ENCODE data around the gene TMED8. TPM values are rescaled to one million over a fixed set of nuclear protein-coding genes. Genes with fewer than 3 reads are reported as not detected.

The TMED8 gene
- total RNA-seq, 1 donor, result 13.0 TPM

GRCh38 chr14:77324289-77324688 lies 52.6 kb downstream of the TMED8 start:
- H3K27ac ChIP-seq (ENCODE audit: low read depth, low read length), result no peak overlapping the region
- no peak for DNase-seq (ENCODE audit: insufficient read length, low spot score, missing footprints)
- H3K9me3 ChIP-seq (ENCODE audit: low read depth, low read length), result no peaks in the 10 kb centered on the region
- H3K27me3 ChIP-seq (ENCODE audit: insufficient read depth, low read length), result no peaks in the 10 kb centered on the region
- H3K4me2 ChIP-seq (ENCODE audit: insufficient read depth, low read length), result no peak overlapping the region
- no peak overlapping the region for H2AFZ ChIP-seq (ENCODE audit: low read length)
- peaks cover 15% of the 10 kb centered on the region for H3K4me1 ChIP-seq (ENCODE audit: insufficient read depth, low read length)
- no peak for TF ChIP-seq CTCF (IDR thresholded peaks at IDR 0.05; ENCODE audit: extremely low read depth, low read depth, low read length)
- H3K36me3 ChIP-seq (ENCODE audit: insufficient read depth, low read length), result no peaks in the 10 kb centered on the region
- no peak overlapping the region for H3K4me3 ChIP-seq (ENCODE audit: insufficient read depth, low read length)
- peaks cover 17% of the 10 kb centered on the region for H3K79me2 ChIP-seq (ENCODE audit: insufficient read depth, low read length)
- no peaks in the 10 kb centered on the region for H4K20me1 ChIP-seq (ENCODE audit: insufficient read depth, low read length)

GRCh38 chr14:77323571-77323970 lies 53.3 kb downstream of the TMED8 start:
- Histone ChIP-seq H3K27ac (ENCODE audit: low read depth, low read length) (no peak overlapping the region), H3K79me2 (ENCODE audit: insufficient read depth, low read length) (peaks cover 24% of the 10 kb centered on the region), H3K4me2 (ENCODE audit: insufficient read depth, low read length) (no peak overlapping the region), H3K9me3 (ENCODE audit: low read depth, low read length) (no peaks in the 10 kb centered on the region), H3K27me3 (ENCODE audit: insufficient read depth, low read length) (no peaks in the 10 kb centered on the region), H4K20me1 (ENCODE audit: insufficient read depth, low read length) (no peaks in the 10 kb centered on the region), H2AFZ (ENCODE audit: low read length) (no peak overlapping the region), H3K36me3 (ENCODE audit: insufficient read depth, low read length) (no peaks in the 10 kb centered on the region), H3K4me3 (ENCODE audit: insufficient read depth, low read length) (no peak overlapping the region), H3K4me1 (ENCODE audit: insufficient read depth, low read length) (peaks cover 15% of the 10 kb centered on the region)
- no peak for DNase-seq (ENCODE audit: insufficient read length, low spot score, missing footprints)
- TF ChIP-seq CTCF (IDR thresholded peaks at IDR 0.05; ENCODE audit: extremely low read depth, low read depth, low read length), result no peak

- Histone ChIP-seq H4K20me1 (ENCODE audit: insufficient read depth, low read length) (peaks cover 2% of the 10 kb centered on the region), H3K4me1 (ENCODE audit: insufficient read depth, low read length) (peaks cover 15% of the 10 kb centered on the region), H3K27me3 (ENCODE audit: insufficient read depth, low read length) (no peaks in the 10 kb centered on the region), H3K4me2 (ENCODE audit: insufficient read depth, low read length) (no peak overlapping the region), H3K79me2 (ENCODE audit: insufficient read depth, low read length) (peaks cover 29% of the 10 kb centered on the region), H2AFZ (ENCODE audit: low read length) (no peak overlapping the region), H3K36me3 (ENCODE audit: insufficient read depth, low read length) (no peaks in the 10 kb centered on the region), H3K4me3 (ENCODE audit: insufficient read depth, low read length) (no peak overlapping the region), H3K27ac (ENCODE audit: low read depth, low read length) (no peak overlapping the region), H3K9me3 (ENCODE audit: low read depth, low read length) (no peaks in the 10 kb centered on the region)
- no peak for DNase-seq (ENCODE audit: insufficient read length, low spot score, missing footprints)
- no peak for TF ChIP-seq CTCF (IDR thresholded peaks at IDR 0.05; ENCODE audit: extremely low read depth, low read depth, low read length)
These were observed 53.9 kb downstream of the TMED8 start for GRCh38 chr14:77322951-77323350.

GRCh38 chr14:77322250-77322902 lies 54.5 kb downstream of the TMED8 start:
- Histone ChIP-seq H3K79me2 (ENCODE audit: insufficient read depth, low read length) (peaks cover 35% of the 10 kb centered on the region), H3K4me2 (ENCODE audit: insufficient read depth, low read length) (peak overlapping the region; percentile 97), H3K27me3 (ENCODE audit: insufficient read depth, low read length) (no peaks in the 10 kb centered on the region), H3K27ac (ENCODE audit: low read depth, low read length) (peak overlapping the region; percentile 35), H3K4me1 (ENCODE audit: insufficient read depth, low read length) (peaks cover 15% of the 10 kb centered on the region), H2AFZ (ENCODE audit: low read length) (peak overlapping the region; percentile 80), H3K36me3 (ENCODE audit: insufficient read depth, low read length) (no peaks in the 10 kb centered on the region), H3K9me3 (ENCODE audit: low read depth, low read length) (no peaks in the 10 kb centered on the region), H4K20me1 (ENCODE audit: insufficient read depth, low read length) (peaks cover 2% of the 10 kb centered on the region), H3K4me3 (ENCODE audit: insufficient read depth, low read length) (peak overlapping the region; percentile 96)
- TF ChIP-seq CTCF (IDR thresholded peaks at IDR 0.05; ENCODE audit: extremely low read depth, low read depth, low read length), result no peak
- DNase-seq (ENCODE audit: insufficient read length, low spot score, missing footprints), result no peak
